Measurements from ENCODE around the gene USPL1.

USPL1 gene

DNA sequence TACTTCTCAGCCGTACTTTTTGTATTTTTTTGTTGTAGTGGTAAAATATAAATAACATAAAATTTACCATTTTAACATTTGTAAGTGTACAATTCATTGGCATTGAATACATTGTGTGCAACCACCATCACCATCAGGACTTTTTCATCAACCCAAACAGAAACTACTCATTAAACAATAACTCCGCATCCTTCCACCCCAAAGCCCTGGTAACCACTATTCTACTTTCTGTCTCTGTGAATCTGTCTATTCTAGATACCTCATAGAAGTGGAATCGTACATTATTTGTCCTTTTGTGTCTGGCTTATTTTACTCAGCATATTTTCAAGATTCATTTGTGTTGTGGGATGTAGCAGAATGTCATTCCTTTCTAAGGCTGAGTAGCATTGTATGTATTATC is 38.5 kb downstream of the USPL1 start:
- no peak for DNase-seq (ENCODE audit: low read depth in 3 of 3)

DNA sequence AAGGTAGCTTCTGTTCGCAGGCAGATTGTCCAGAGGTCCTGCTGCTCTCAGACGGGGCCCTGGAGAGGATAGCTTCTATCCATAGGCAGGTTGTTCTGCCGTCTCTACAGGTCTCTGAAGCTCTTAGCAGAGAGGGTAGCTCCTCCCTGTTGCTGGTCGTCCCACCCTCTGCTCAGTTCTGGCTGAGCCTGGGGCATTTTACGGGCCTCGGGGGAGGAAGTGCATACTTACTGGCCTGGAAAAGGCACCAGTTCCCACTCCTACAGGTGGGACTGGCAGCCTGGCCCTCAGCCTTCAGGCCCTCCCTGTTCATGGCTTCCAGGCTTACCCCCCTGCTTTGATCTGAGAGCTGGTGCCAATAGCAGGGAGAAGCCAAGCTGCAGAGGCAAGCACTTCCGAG is 42.3 kb downstream of the USPL1 start:
- no peak for DNase-seq (ENCODE audit: low read depth in 3 of 3)

DNA sequence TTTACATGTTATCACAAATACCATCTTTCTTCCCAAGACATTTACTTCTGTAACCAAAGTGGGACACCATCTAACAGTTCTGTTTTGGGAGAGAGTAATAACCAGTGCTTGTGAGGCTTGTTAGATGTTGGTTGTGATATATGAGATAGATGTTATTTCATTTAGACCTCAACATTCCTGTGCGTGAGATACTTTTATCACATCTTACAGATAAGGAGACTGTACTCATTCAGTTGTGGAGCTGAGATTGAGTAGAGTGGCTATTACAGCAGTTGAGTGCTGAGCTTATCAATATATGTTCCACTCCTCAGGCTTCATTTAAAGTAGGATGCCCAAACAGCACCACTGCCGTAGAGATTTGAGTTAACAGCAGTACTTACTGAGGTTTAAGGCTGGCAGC is 43.1 kb downstream of the USPL1 start:
- no peak for DNase-seq (ENCODE audit: low read depth in 3 of 3)

DNA sequence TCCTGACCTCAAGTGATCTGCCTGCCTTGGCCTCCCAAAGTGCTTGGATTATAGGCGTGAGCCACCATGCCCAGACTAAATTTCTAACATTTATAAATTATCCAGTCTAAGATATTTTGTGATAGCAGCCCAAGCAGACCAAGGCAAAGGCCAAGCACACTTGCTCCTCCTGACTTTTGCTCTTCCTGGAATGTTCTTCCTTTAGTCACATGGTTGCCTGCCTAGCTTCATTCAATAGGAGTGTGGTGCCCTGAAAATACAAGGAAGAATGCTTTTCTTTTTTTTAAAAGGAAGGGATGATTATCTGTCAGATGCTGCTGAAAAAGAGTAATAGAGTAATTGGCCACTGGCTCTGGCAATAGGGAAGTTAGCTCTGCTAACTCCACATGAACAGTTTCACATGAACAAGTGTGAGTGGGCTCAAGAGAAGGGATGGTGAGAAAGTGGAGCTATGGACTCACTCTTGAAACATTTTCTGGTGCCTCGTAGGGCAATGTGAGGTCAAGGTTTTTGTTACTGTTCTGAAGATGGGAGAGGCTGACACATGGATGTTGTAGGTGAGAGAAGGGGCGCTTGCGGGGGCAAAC is 47.1 kb downstream of the USPL1 start:
- no peak for DNase-seq (ENCODE audit: low read depth in 3 of 3)

DNA sequence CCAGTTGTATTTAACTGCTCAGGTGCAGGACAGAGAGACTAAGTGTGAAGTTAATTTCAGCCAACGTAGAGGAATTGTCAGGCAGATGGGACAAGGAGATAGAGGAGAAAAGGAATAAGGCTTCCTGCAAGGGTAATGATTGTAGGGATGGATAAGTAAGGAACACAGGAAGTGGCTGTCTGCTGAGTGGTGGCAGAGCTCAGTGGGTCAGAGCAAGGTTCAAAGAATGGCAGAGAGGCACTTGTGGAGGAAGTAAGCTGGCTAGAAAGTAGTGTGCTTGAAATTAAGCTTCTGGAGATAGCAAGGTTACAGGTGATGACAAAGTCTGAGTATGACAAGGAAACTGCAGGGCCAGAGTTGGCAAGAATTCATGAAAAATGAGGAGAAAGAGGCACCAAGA is 47.9 kb downstream of the USPL1 start:
- no peak for DNase-seq (ENCODE audit: low read depth in 3 of 3)

DNA sequence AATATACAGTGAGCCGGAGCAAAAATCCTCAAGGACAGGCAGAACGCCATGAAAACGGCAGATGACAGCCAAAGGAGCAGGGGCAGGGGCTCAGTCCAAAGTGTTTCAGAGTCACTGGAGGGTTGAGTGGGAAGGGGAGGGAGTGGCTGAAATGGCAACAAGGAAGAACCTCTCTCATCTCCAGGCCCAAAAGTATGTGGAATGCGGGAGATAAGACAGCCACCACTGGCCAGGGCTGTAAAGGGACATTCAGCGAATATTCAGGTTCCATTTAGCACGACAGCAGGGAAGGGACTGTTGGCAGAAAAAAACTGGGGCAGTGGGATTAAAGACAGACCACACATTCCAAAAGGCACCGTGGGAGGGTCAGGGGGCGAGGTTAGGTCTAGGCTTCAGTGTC is 48.4 kb downstream of the USPL1 start:
- DNase-seq (ENCODE audit: low read depth in 3 of 3) = no peak

DNA sequence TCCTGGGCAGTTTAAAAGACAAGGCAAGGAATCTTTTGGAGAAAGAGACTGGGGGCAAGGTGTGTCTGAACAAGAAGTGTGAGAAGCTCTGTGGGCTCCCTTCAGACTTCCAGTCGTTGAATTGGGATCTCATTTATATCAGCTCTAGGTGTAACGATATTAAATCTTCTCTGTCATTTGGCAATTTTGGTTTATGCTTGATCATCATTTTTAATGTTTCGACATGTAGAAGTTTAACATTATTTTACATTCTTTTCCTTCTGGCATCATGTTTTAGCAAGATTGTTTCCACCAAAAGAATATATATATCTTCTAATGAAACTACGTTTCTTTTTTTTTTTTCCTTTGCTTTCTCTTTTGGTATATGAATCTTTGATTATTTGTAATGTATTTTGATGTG is 49.3 kb downstream of the USPL1 start:
- DNase-seq (ENCODE audit: low read depth in 3 of 3) = no peak

DNA sequence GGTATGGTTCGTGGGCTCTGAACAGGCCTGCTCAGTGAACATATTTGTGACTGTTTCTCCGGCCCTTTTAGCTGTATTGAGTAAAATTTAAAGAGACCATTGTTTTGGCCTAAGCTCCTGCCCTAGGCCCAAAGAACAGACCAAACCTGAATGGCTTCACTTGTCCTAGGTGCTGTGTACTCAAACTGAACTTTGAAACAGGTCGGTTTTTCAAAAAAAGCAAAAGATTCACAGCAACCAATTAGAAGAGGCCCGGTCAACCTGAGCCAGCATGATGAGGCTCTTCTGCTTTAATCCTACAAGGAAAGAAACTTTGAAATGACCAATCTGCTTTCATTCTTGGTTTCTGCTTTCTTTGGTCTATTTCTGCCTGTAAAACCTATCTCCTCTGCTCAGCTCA is 50.6 kb downstream of the USPL1 start:
- DNase-seq (ENCODE audit: low read depth in 3 of 3) = no peak

DNA sequence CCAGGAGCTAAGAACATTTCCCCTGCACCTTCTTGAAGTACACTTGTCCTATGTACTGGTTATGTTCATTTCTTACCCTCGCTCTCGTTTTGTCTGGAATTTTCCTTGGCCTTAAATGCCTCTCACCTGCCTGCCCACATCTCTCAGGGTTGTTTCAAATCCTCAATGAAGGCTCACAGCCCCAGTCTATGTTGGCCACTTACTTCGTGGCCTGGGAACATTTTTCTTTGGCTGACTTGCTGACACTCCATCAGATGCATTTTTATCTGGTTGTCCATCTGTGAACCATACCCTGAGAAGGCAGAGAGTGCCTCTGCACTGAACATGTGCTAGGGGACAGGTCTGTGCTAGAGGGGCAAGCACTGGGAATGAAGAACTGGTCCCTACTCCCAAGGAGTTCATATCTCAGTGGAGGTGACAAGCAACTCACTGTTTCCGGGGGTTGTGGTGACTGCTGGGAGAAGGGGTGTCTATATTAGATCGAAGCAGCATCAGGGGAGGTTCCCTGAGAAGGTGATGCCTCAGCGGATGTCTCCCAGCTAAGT is 53.6 kb downstream of the USPL1 start:
- no peak for DNase-seq (ENCODE audit: low read depth in 3 of 3)

DNA sequence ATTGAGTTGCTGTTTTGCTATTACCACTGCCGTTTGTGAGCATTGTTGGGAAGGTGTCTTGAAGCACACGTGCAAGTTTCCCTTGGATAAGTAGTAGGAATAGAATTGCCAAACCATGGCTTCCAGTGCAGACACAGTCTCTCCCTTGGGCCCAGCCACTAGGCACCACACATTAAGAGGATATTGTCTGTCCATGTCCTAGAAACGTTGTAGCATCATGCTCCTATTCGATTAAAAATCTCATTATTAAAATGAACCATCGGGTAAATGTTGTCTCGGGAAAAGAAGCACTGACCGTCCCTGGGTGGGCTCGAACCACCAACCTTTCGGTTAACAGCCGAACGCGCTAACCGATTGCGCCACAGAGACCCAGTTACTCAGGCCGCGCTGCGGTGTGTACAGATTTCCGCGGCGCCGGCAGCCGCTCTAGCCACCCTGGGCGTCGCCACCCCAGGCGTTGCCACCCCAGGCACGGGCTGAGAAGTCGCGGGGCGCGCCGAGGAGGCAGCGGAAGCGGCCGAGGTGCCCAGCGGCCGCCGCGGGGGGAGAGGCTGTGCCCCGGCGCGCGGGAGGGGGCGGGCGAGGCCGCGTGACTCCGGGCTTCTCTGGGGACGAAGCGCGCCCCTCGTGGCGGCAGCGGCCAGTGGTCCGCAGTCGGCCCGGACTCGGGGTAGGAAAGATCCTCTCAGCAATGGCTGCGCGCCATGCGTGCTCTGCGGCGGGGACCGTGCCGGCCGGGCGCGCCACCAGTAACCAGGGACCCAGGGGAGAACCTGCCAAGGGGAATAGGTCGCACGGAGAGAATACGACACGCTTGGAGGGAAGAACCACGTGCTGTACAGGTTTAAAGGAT is 56.2 kb downstream of the USPL1 start:
- DNase-seq (ENCODE audit: low read depth in 3 of 3) = peak; percentile 81 to 89 (median 86)

DNA sequence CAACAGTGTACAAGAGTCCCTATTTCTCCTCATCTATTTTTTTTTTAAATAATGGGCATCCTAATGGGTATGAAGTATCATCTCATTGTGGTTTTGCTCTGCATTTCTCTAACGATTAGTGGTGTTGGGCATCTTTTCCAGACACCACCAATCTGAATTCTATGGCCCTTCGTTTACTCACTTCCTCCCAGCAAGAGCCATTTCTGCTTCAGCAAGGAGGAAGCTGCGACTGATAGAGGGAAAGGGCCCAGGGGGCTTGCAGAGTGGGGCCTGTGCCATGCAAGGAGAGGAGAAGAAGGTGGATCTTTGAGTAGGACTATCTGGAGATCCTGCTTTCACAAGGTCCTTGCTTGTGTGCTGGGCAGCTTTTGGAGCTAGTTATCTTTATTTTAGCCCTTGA is 58.0 kb downstream of the USPL1 start:
- DNase-seq (ENCODE audit: low read depth in 3 of 3) = no peak

DNA sequence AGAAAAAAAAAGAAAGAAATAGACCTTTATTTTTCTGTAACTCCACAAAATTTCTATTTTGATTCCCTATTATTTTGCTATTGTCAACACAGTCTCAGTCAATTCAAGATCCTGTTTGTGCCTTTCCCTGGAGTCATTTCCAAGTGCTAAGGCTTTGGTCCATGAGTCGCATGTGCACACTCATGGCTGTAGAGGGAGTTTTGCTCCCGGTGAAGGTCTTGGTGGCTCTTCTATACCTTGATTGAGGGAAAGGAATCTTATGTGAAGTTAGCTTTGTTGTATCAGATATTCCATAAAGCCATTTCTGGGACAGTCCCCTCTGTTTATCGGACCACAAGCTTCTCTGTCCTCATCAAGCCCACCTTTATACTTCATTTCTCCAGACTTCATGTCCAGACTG is 59.0 kb downstream of the USPL1 start:
- DNase-seq (ENCODE audit: low read depth in 3 of 3) = no peak

DNA sequence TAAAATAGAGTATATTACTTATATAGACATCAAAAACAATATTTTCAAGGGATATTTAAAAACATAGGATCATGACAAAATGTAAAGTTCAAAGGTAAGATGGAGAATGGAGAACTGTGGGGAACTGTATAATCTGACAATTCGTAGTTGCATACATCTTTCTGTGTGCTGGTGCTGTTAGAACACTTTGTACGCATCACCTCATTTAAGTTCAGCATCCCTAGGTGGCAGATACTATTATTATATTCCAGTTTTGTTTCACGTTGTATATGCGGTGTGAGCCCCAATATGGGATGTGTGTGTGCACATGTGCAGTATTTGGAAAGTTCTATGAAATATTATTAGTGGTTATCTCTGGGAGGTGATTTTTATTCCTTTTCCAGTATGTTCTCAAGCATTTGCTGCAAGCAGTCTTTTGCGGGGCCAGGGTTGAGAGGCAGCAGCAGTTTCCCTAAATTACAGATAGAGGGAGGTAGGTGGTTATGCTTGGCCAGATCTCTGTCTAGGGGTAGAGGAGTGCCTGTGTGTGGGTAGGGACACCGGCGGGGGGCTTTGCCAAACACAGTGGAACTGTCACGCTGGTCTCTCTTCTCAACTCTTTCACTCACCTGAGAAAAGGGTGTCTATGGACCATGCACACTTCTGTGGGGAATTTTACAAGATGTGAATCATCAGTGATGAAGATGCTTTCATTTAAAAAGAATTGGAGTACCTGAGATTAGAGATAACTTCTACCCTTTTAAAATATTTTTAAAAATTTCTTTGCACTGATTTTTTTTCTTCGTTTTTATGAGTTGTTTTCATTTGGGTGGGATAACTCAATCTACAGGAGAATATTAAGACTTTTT is 62.0 kb downstream of the USPL1 start:
- no peak for DNase-seq (ENCODE audit: low read depth in 3 of 3)

DNA sequence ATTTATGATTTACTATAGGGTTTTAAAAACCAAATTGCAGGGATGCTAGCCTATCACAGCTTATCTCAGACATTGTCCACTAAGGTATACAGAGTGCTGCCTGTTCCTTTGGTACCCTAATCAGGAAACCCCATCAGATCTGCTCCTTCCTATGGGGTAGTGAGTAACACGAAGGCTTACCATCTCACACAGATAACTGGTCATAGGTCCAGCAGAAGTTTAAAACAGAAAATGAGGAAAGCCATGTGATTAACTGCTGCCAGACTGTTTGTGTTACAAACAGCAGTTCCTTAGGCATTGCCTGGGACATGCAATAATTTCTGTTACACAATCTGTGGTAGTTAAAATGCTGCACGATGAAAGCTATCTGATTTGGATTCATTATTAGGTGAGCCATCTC is 64.1 kb downstream of the USPL1 start:
- DNase-seq (ENCODE audit: low read depth in 3 of 3) = no peak

DNA sequence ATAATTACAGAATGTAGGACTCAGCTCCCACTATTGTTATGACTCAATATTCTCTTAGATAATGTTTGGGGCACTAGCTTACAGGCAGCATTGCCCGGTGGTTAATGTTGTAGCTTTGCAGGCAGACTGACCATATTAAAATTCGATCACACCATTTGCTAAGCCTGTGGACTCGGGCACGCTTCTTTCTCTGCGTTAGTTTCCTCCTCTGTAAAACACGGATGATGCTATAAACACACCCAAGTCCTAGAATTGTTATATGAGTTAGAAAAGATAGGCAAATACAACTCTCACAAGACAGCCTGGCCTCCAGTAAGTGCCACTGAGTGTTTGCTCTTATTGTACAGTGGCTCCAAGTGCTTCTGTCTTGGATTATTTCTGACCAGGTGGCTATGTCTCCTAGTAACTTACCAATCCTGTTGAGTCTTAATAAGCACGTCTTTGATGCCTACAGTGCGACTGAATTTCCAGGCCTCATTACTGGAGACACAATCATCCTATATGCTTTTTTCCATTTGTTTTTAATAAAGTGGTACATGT is 67.7 kb downstream of the USPL1 start:
- no peak for DNase-seq (ENCODE audit: low read depth in 3 of 3)

DNA sequence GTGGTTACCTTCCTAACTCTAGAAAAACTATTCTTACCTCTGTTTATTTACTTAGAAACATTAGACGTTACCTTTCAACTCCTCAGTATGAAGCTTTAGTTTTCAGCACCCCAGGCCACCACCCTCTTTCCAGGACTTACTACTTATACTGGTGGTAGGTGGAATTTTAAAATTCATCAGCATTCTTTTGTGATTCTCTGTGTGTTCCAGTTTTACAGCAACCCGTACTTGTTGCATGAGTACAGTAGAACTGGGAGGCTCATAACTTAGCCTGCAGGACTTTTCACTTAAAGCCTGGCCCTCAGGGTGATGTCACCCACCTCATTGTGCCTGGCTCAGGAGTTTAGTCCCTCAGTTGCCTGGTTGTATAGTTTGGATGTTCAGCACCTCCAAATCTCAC is 68.3 kb downstream of the USPL1 start:
- DNase-seq (ENCODE audit: low read depth in 3 of 3) = no peak

DNA sequence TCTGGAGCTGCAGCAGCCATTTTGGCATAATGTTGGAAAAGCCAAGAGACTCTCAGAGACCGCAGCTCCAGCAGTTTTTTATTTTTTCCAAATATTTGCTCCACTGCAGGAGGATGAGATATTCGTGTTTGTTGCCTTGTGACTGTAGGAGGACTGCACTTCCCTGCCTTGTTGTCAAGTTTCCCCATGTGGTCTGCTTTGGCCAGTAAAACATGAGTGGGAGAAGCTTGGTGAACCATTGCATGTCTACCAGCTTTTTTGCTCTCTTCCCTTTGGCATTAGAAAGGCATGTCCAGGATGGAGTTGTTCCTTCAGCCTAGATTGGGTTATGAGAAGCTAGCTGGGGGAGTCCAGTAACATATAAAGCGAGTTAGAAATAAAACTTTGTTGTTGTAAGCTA is 69.9 kb downstream of the USPL1 start:
- DNase-seq (ENCODE audit: low read depth in 3 of 3) = no peak

DNA sequence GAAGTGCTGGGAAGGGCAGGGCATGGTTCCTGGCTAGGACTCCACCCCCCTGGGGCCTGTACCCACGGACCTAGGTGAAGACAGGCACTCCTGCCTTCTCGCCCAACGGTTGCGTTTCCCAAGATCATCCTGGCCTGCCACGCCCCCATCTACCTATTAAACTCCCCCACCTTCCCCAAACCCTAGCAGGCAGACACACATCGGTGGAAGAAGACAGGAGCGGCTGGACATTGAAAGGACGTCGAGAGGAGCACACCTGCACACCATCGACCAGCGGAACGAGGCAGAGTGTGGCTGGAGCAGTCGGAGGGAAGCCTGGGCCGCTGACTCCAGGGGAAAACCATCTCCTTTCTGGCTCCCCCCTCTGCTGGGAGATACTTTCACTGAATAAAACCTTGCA is 72.0 kb downstream of the USPL1 start:
- no peak for DNase-seq (ENCODE audit: low read depth in 3 of 3)

DNA sequence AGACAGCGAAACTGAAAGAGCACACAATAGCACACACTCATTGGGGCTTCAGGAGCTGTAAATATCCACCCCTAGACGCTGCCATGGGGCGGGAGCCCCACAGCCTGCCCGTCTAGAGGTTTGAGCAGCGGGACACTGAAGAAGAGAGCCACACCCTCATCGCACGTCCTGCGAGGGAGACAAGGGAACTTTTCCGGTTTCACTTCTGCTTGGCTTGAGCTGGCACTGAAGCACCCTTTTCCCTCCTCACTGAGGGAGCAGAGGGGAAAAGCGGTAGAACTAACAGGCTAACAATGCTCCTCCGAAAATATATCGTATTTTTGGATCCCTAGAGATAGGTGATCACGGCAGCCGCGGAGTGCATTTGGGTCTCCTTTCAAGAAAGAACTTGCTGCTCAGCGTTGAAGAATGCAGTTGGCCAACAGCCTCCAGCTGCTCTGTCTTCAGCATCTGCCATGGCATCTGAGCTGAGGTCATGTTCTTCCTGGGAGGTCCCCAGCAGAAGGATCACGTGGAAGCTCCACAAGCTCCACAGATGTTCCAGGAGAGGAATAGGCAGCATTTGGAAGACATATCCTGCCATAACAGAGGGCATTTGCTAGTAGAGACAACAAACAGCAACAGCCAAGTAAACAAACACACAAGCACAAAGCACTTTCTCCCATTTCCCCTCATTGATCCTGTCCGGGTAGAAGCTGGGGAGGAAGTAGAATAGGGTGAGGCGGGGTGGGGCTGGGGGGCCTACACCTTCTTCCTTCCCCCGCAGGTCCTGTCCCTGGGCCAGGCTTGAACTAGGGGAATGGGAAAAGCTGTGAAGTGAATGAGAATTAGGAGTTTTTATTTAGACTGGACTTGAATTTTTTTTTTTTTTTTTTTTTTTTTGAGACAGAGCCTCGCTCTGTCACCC is 72.8 kb downstream of the USPL1 start:
- no peak for DNase-seq (ENCODE audit: low read depth in 3 of 3)

DNA sequence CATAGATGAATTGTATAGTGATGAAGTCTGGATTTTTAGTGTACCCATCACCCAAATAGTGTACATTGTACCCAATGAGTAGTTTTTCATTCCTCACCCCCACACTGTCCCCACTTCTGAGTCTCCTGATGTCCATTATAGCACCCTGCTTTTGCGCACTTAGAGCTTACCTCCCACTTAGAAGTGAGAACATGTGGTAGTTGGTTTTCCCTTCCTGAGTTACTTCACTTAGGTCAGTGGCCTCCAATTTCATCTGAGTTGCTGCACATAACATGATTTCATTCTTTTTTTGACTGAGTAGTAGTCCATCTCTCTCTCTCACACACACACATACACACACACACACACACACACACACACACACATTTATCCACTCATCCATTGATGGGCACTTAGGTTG is 74.4 kb downstream of the USPL1 start:
- DNase-seq (ENCODE audit: low read depth in 3 of 3) = no peak

Measured in stimulated activated CD4-positive, alpha-beta T cell treated with anti-CD3 and anti-CD28 coated beads, TNF-alpha, amount 100 ng/mL, for 24 hours (primary cell).